ENCODE results near the gene CFAP46.
A peak's percentile ranks its signal among the peaks of the same experiment; 100 is the strongest.

The CFAP46 gene

GRCh38 chr10:132882069-132882951, 60.1 kb downstream of the CFAP46 start:
- no peaks in the 10 kb centered on the region for H3K9me3 ChIP-seq
- H3K27me3 ChIP-seq: peaks cover 0 to 51% of the 10 kb centered on the region in 2 donors
- no peak for TF ChIP-seq CTCF (IDR thresholded peaks at IDR 0.05)
- intact Hi-C loops (cut with DNase I; ENCODE audit: low total_unique reads): no loop called here
- no peak overlapping the region for H3K4me3 ChIP-seq
- H3K27ac ChIP-seq: no peak overlapping the region
- DNase-seq: peak; percentile 15 to 56
- H3K36me3 ChIP-seq: no peaks in the 10 kb centered on the region
- H3K4me1 ChIP-seq: peaks cover 0 to 6% (median 0%) of the 10 kb centered on the region in 4 donors

GRCh38 chr10:132881186-132881920, 61.0 kb downstream of the CFAP46 start:
- no peaks in the 10 kb centered on the region for H3K36me3 ChIP-seq
- H3K4me1 ChIP-seq: peaks cover 0 to 6% (median 0%) of the 10 kb centered on the region in 4 donors
- H3K27me3 ChIP-seq: peaks cover 0 to 57% of the 10 kb centered on the region in 2 donors
- TF ChIP-seq CTCF (IDR thresholded peaks at IDR 0.05): no peak
- intact Hi-C loops (cut with DNase I; ENCODE audit: low total_unique reads): no loop called here
- DNase-seq: peak; percentile 8 to 48
- H3K4me3 ChIP-seq: no peak overlapping the region
- no peaks in the 10 kb centered on the region for H3K9me3 ChIP-seq
- no peak overlapping the region for H3K27ac ChIP-seq

GRCh38 chr10:132880128-132880981, 62.0 kb downstream of the CFAP46 start:
- no peak for TF ChIP-seq CTCF (IDR thresholded peaks at IDR 0.05)
- Histone ChIP-seq H3K27me3 (peaks cover 0 to 62% of the 10 kb centered on the region in 2 donors), H3K27ac (no peak overlapping the region), H3K36me3 (no peaks in the 10 kb centered on the region), H3K9me3 (peaks cover 0 to 2% (median 0%) of the 10 kb centered on the region in 3 donors), H3K4me3 (no peak overlapping the region), H3K4me1 (peaks cover 0 to 6% (median 0%) of the 10 kb centered on the region in 4 donors)
- intact Hi-C loops (cut with DNase I; ENCODE audit: low total_unique reads): no loop called here
- peak in 1 of 2 donors; percentile 54 for DNase-seq

GRCh38 chr10:132879408-132880127, 62.8 kb downstream of the CFAP46 start:
- Histone ChIP-seq H3K4me1 (peaks cover 0 to 6% (median 0%) of the 10 kb centered on the region in 4 donors), H3K27ac (no peak overlapping the region), H3K36me3 (no peaks in the 10 kb centered on the region), H3K27me3 (peaks cover 0 to 62% of the 10 kb centered on the region in 2 donors), H3K4me3 (no peak overlapping the region), H3K9me3 (peaks cover 0 to 6% (median 0%) of the 10 kb centered on the region in 3 donors)
- intact Hi-C loops (cut with DNase I; ENCODE audit: low total_unique reads): no loop called here
- TF ChIP-seq CTCF (IDR thresholded peaks at IDR 0.05): no peak
- peak in 1 of 2 donors; percentile 53 for DNase-seq

Data from tibial artery (tissue), 4 donors.